ENCODE data around the gene CERK. TPM values are rescaled to one million over a fixed set of nuclear protein-coding genes. Genes with fewer than 3 reads are reported as not detected.

Gene CERK
- total and polyA plus RNA-seq, 2 of the 13 experiments (the other 11 are each of a cell fraction or from before 2014, with no cell fraction given), result 40.3 to 41.9 TPM

GRCh38 chr22:46754110-46754799, 16.2 kb upstream of the CERK start (continued):
- TF ChIP-seq PRDM10 (CRISPR knock-in tag; IDR thresholded peaks at IDR 0.05; ENCODE audit: low read depth), result peak; percentile 62; the same call in 1 of the 2 replicates
- peak; percentile 73 for TF ChIP-seq ASH2L (IDR thresholded peaks at IDR 0.05; ENCODE audit: insufficient read length, low read depth, low read length)
- TF ChIP-seq HMGXB4 (CRISPR knock-in tag; IDR thresholded peaks at IDR 0.05; ENCODE audit: borderline replicate concordance in 1 of 2, low read depth in 1 of 2), result peak in 1 of 2 experiments; percentile 70; a peak in 3 of 4 replicates
- no peak for TF ChIP-seq KAT7 (CRISPR knock-in tag; IDR thresholded peaks at IDR 0.05; ENCODE audit: borderline replicate concordance)
- TF ChIP-seq GATA4 (IDR thresholded peaks at IDR 0.05; ENCODE audit: borderline replicate concordance, low read depth), result peak; percentile 72; the same call in 1 of the 2 replicates
- TF ChIP-seq ZNF337 (CRISPR knock-in tag; IDR thresholded peaks at IDR 0.05; ENCODE audit: borderline replicate concordance, low read depth), result no peak
- no peak for TF ChIP-seq HMGA1 (CRISPR knock-in tag; conservative IDR thresholded peaks at IDR 0.05)
- TF ChIP-seq FIP1L1 (IDR thresholded peaks at IDR 0.05; ENCODE audit: borderline replicate concordance, insufficient read depth, low read depth, low read length), result no peak
- TF ChIP-seq YEATS4 (CRISPR knock-in tag; IDR thresholded peaks at IDR 0.05; ENCODE audit: borderline replicate concordance), result peak; percentile 62; the same call in 1 of the 2 replicates
- TF ChIP-seq PAXIP1 (CRISPR knock-in tag; conservative IDR thresholded peaks at IDR 0.05), result peak; percentile 83
- TF ChIP-seq ZNF253 (CRISPR knock-in tag; IDR thresholded peaks at IDR 0.05; ENCODE audit: borderline replicate concordance), result no peak
- 0 out of 2 replicates have a peak, but pooled peaks have one; percentile 40 for TF ChIP-seq ZMYM2 (CRISPR knock-in tag; IDR thresholded peaks at IDR 0.05)
- no peak for TF ChIP-seq PHB2 (IDR thresholded peaks at IDR 0.05; ENCODE audit: partially characterized antibody)
- TF ChIP-seq ZBTB2 (CRISPR knock-in tag; IDR thresholded peaks at IDR 0.05; ENCODE audit: low read depth), result peak; percentile 66
- no peak for TF ChIP-seq PCBP1 (IDR thresholded peaks at IDR 0.05; ENCODE audit: borderline replicate concordance, low read depth, low read length)
- peak; percentile 61; the same call in 1 of the 2 replicates for TF ChIP-seq MXD1 (CRISPR knock-in tag; IDR thresholded peaks at IDR 0.05)

Data from HepG2 (cell line).